SU-DHL-6 (cell line): ENCODE results near the gene ERP27.

Experiments
- H2AFZ ChIP-seq: fragments of 200-600 bp; sonication (generic); 2 replicates; pipeline ENCODE4 v1.6.1; 2014; ENCODE audit warnings: low read depth, mild to moderate bottlenecking, moderate library complexity, mixed read lengths, antibody characterized with exemption, low read length; ENCODE audit not compliant: severe bottlenecking
- H3F3A ChIP-seq: fragments of 200-600 bp; shearing (Covaris generic); 2 replicates; pipeline ENCODE4 v1.6.0; 2016; ENCODE audit warnings: antibody characterized with exemption, mild to moderate bottlenecking; ENCODE audit not compliant: insufficient read depth
- H3K27ac ChIP-seq: fragments of 200-600 bp; sonication (generic); 2 replicates; pipeline ENCODE4 v1.5.1; 2016; ENCODE audit warnings: low read depth, mild to moderate bottlenecking, low read length, moderate library complexity, mixed read lengths
- H3K27me3 ChIP-seq: fragments of 200-600 bp; sonication (generic), shearing (Covaris generic); 2 replicates; pipeline ENCODE4 v1.6.0; 2014; ENCODE audit warnings: mild to moderate bottlenecking, low read length
- H3K36me3 ChIP-seq: fragments of 200-600 bp; sonication (generic); 2 replicates; pipeline ENCODE4 v1.6.1; 2014; ENCODE audit warnings: mild to moderate bottlenecking, low read length, mixed read lengths
- H3K4me2 ChIP-seq: fragments of 300-600, 200-600 bp; shearing (Covaris generic), sonication (generic); 2 replicates; pipeline ENCODE4 v1.6.0; 2014; ENCODE audit warnings: low read length, low read depth, mild to moderate bottlenecking; ENCODE audit not compliant: poor library complexity, severe bottlenecking
- H3K4me3 ChIP-seq: fragments of 200-600 bp; sonication (generic); 2 replicates; pipeline ENCODE4 v1.5.1; 2014; ENCODE audit warnings: antibody characterized with exemption, low read length, mild to moderate bottlenecking, mixed read lengths; ENCODE audit not compliant: insufficient read depth, poor library complexity, severe bottlenecking
- H3K79me2 ChIP-seq: fragments of 200-600 bp; sonication (generic); 2 replicates; pipeline ENCODE4 v1.6.1; 2014; ENCODE audit warnings: mild to moderate bottlenecking, low read length, moderate library complexity; ENCODE audit not compliant: insufficient read depth
- H3K9ac ChIP-seq: fragments of 200-600 bp; sonication (generic); 2 replicates; pipeline ENCODE4 v1.7.0; 2014; ENCODE audit warnings: mild to moderate bottlenecking, low read length
- H3K9me2 ChIP-seq: fragments of 200-600 bp; sonication (generic); replicated peaks from 2 replicates; pipeline ENCODE4 v1.6.1; 2014; ENCODE audit warnings: low read length; ENCODE audit not compliant: insufficient read depth
- H3K9me3 ChIP-seq: fragments of 200-600 bp; sonication (generic); 2 replicates; pipeline ENCODE4 v1.6.1; 2014; ENCODE audit warnings: low read length, mixed read lengths; ENCODE audit not compliant: insufficient read depth
- H4K20me1 ChIP-seq: fragments of 200-600 bp; sonication (generic); 2 replicates; pipeline ENCODE4 v1.6.1; 2014; ENCODE audit warnings: low read depth, mild to moderate bottlenecking, antibody characterized with exemption, low read length, moderate library complexity, mixed read lengths
- CTCF ChIP-seq: fragments of 200-600 bp; sonication (generic); IDR thresholded peaks from one replicate; pipeline ENCODE4 v1.5.1; 2017; ENCODE audit warnings: antibody characterized with exemption, mild to moderate bottlenecking, low read length, moderate library complexity; ENCODE audit not compliant: insufficient read depth, poor library complexity, severe bottlenecking
- EZH2phosphoT487 ChIP-seq: fragments of 200-600 bp; sonication (generic), shearing (Covaris generic); conservative IDR thresholded peaks from 2 replicates; pipeline ENCODE4 v1.6.1; 2018; ENCODE audit warnings: mild to moderate bottlenecking, antibody characterized with exemption, low read length, moderate library complexity, mixed read lengths

ERP27 gene

GRCh38 chr12:14900521-14901227 is 37.7 kb downstream of the ERP27 start:
- Histone ChIP-seq H3F3A (no peaks in the 10 kb centered on the region), H3K9me2 (no peaks in the 10 kb centered on the region), H3K79me2 (no peaks in the 10 kb centered on the region), H4K20me1 (no peaks in the 10 kb centered on the region; the same call in 1 of the 2 replicates), H3K9ac (no peak overlapping the region), H3K4me2 (no peak overlapping the region), H3K27ac (no peak overlapping the region), H3K9me3 (no peaks in the 10 kb centered on the region), H3K36me3 (no peaks in the 10 kb centered on the region), H3K27me3 (no peaks in the 10 kb centered on the region), H2AFZ (no peak overlapping the region), H3K4me3 (no peak overlapping the region)
- TF ChIP-seq CTCF (no peak), EZH2phosphoT487 (no peak)

- H3K4me2 ChIP-seq = no peak overlapping the region
- H3K79me2 ChIP-seq = no peaks in the 10 kb centered on the region
- no peaks in the 10 kb centered on the region for H3K9me2 ChIP-seq
- no peak overlapping the region for H3K9ac ChIP-seq
- H3K36me3 ChIP-seq = no peaks in the 10 kb centered on the region
- no peaks in the 10 kb centered on the region for H3K9me3 ChIP-seq
- H3K4me3 ChIP-seq = no peak overlapping the region
- no peak overlapping the region for H2AFZ ChIP-seq
- H4K20me1 ChIP-seq = no peaks in the 10 kb centered on the region; the same call in 1 of the 2 replicates
- no peak overlapping the region for H3K27ac ChIP-seq
- TF ChIP-seq CTCF (no peak), EZH2phosphoT487 (no peak)
- no peaks in the 10 kb centered on the region for H3K27me3 ChIP-seq
- no peaks in the 10 kb centered on the region for H3F3A ChIP-seq
Observed at GRCh38 chr12:14896521-14897169, 41.7 kb downstream of the ERP27 start.

GRCh38 chr12:14893506-14894250 is 44.7 kb downstream of the ERP27 start:
- no peaks in the 10 kb centered on the region for H3K9me2 ChIP-seq
- H3K4me2 ChIP-seq = no peak overlapping the region
- H3K36me3 ChIP-seq = no peaks in the 10 kb centered on the region
- H3K79me2 ChIP-seq = no peaks in the 10 kb centered on the region
- no peaks in the 10 kb centered on the region for H3K27me3 ChIP-seq
- no peaks in the 10 kb centered on the region; the same call in 1 of the 2 replicates for H4K20me1 ChIP-seq
- no peak overlapping the region for H3K4me3 ChIP-seq
- H3F3A ChIP-seq = no peaks in the 10 kb centered on the region
- H3K27ac ChIP-seq = no peak overlapping the region
- no peak overlapping the region for H2AFZ ChIP-seq
- no peak overlapping the region for H3K9ac ChIP-seq
- TF ChIP-seq CTCF (no peak), EZH2phosphoT487 (no peak)
- H3K9me3 ChIP-seq = no peaks in the 10 kb centered on the region
